ENCODE data around the gene DGUOK.

The DGUOK gene

GRCh38 chr2:73969356-73969755 lies 42.7 kb downstream of the DGUOK start:
- H3K18ac ChIP-seq (ENCODE audit: low read length): no peak overlapping the region
- no peak overlapping the region for H2BK12ac ChIP-seq (ENCODE audit: low read length)
- H3K27ac ChIP-seq (ENCODE audit: low read depth, low read length): no peak overlapping the region
- H3K4me2 ChIP-seq (ENCODE audit: low read length): no peak overlapping the region
- no peak overlapping the region for H4K91ac ChIP-seq (ENCODE audit: low read depth, low read length)
- H4K8ac ChIP-seq (ENCODE audit: low read depth, low read length): no peak overlapping the region
- H3K9me3 ChIP-seq (ENCODE audit: insufficient read depth, low read depth, low read length): no peaks in the 10 kb centered on the region
- H3K14ac ChIP-seq (ENCODE audit: low read length): no peak overlapping the region
- no peaks in the 10 kb centered on the region for H3K79me1 ChIP-seq (ENCODE audit: low read length)
- H2AK5ac ChIP-seq (ENCODE audit: low read length): no peak overlapping the region
- H3K23ac ChIP-seq (ENCODE audit: low read length): no peak overlapping the region
- H4K12ac ChIP-seq (ENCODE audit: low read depth, low read length): no peak overlapping the region
- H2BK5ac ChIP-seq (ENCODE audit: low read depth, low read length, poor library complexity): no peak overlapping the region
- WGBS (ENCODE audit: extremely low coverage, insufficient coverage, insufficient read length): no CpG with 5 or more reads among the region's 4 CpGs
- DNase-seq: no peak
- no peaks in the 10 kb centered on the region for H3K27me3 ChIP-seq (ENCODE audit: insufficient read depth, low read length)
- H2BK120ac ChIP-seq (ENCODE audit: insufficient read depth, low read length, poor library complexity): no peak overlapping the region
- no peaks in the 10 kb centered on the region for H3K36me3 ChIP-seq (ENCODE audit: control insufficient read depth in 1 of 2, insufficient read depth in 2 of 2, low read length in 2 of 2)
- H3K79me2 ChIP-seq (ENCODE audit: control insufficient read depth, insufficient read depth, low read length, poor library complexity): no peaks in the 10 kb centered on the region
- no peak overlapping the region for H3K4ac ChIP-seq (ENCODE audit: low read depth, low read length)
- no peak overlapping the region for H2AFZ ChIP-seq (ENCODE audit: insufficient read depth, low read length, poor library complexity)
- H3K9ac ChIP-seq (ENCODE audit: low read length): no peak overlapping the region
- H3K4me1 ChIP-seq (ENCODE audit: control insufficient read depth in 1 of 2, insufficient read depth in 2 of 2, low read length in 2 of 2): no peaks in the 10 kb centered on the region
- H3K4me3 ChIP-seq (ENCODE audit: low read depth, low read length): no peak overlapping the region

GRCh38 chr2:73970141-73970803 lies 43.6 kb downstream of the DGUOK start:
- H3K4me2 ChIP-seq (ENCODE audit: low read length): no peak overlapping the region
- no peak overlapping the region for H2AK5ac ChIP-seq (ENCODE audit: low read length)
- no peak for DNase-seq
- H3K4me1 ChIP-seq (ENCODE audit: control insufficient read depth in 1 of 2, insufficient read depth in 2 of 2, low read length in 2 of 2): no peaks in the 10 kb centered on the region
- no peak overlapping the region for H2BK120ac ChIP-seq (ENCODE audit: insufficient read depth, low read length, poor library complexity)
- no peak overlapping the region for H4K91ac ChIP-seq (ENCODE audit: low read depth, low read length)
- H3K79me1 ChIP-seq (ENCODE audit: low read length): no peaks in the 10 kb centered on the region
- H4K12ac ChIP-seq (ENCODE audit: low read depth, low read length): no peak overlapping the region
- WGBS (ENCODE audit: extremely low coverage, insufficient coverage, insufficient read length): no CpG with 5 or more reads among the region's 6 CpGs
- H3K27ac ChIP-seq (ENCODE audit: low read depth, low read length): no peak overlapping the region
- no peaks in the 10 kb centered on the region for H3K27me3 ChIP-seq (ENCODE audit: insufficient read depth, low read length)
- no peak overlapping the region for H4K8ac ChIP-seq (ENCODE audit: low read depth, low read length)
- no peak overlapping the region for H3K9ac ChIP-seq (ENCODE audit: low read length)
- H3K36me3 ChIP-seq (ENCODE audit: control insufficient read depth in 1 of 2, insufficient read depth in 2 of 2, low read length in 2 of 2): no peaks in the 10 kb centered on the region
- H3K23ac ChIP-seq (ENCODE audit: low read length): no peak overlapping the region
- H2BK12ac ChIP-seq (ENCODE audit: low read length): no peak overlapping the region
- no peak overlapping the region for H2BK5ac ChIP-seq (ENCODE audit: low read depth, low read length, poor library complexity)
- H3K79me2 ChIP-seq (ENCODE audit: control insufficient read depth, insufficient read depth, low read length, poor library complexity): no peaks in the 10 kb centered on the region
- H3K9me3 ChIP-seq (ENCODE audit: insufficient read depth, low read depth, low read length): no peaks in the 10 kb centered on the region
- H3K14ac ChIP-seq (ENCODE audit: low read length): no peak overlapping the region
- no peak overlapping the region for H3K4me3 ChIP-seq (ENCODE audit: low read depth, low read length)
- H3K4ac ChIP-seq (ENCODE audit: low read depth, low read length): no peak overlapping the region
- H3K18ac ChIP-seq (ENCODE audit: low read length): no peak overlapping the region
- no peak overlapping the region for H2AFZ ChIP-seq (ENCODE audit: insufficient read depth, low read length, poor library complexity)

GRCh38 chr2:73970850-73971471 lies 44.3 kb downstream of the DGUOK start:
- H3K9ac ChIP-seq (ENCODE audit: low read length): no peak overlapping the region
- H4K91ac ChIP-seq (ENCODE audit: low read depth, low read length): no peak overlapping the region
- H3K79me2 ChIP-seq (ENCODE audit: control insufficient read depth, insufficient read depth, low read length, poor library complexity): no peaks in the 10 kb centered on the region
- DNase-seq: no peak
- no peak overlapping the region for H2BK12ac ChIP-seq (ENCODE audit: low read length)
- H2AFZ ChIP-seq (ENCODE audit: insufficient read depth, low read length, poor library complexity): no peak overlapping the region
- no peak overlapping the region for H2BK5ac ChIP-seq (ENCODE audit: low read depth, low read length, poor library complexity)
- no peaks in the 10 kb centered on the region for H3K9me3 ChIP-seq (ENCODE audit: insufficient read depth, low read depth, low read length)
- H4K8ac ChIP-seq (ENCODE audit: low read depth, low read length): no peak overlapping the region
- H3K36me3 ChIP-seq (ENCODE audit: control insufficient read depth in 1 of 2, insufficient read depth in 2 of 2, low read length in 2 of 2): no peaks in the 10 kb centered on the region
- H4K12ac ChIP-seq (ENCODE audit: low read depth, low read length): no peak overlapping the region
- no peak overlapping the region for H3K18ac ChIP-seq (ENCODE audit: low read length)
- no peak overlapping the region for H3K4me3 ChIP-seq (ENCODE audit: low read depth, low read length)
- no peak overlapping the region for H3K4ac ChIP-seq (ENCODE audit: low read depth, low read length)
- no CpG with 5 or more reads among the region's 7 CpGs for WGBS (ENCODE audit: extremely low coverage, insufficient coverage, insufficient read length)
- H3K27me3 ChIP-seq (ENCODE audit: insufficient read depth, low read length): no peaks in the 10 kb centered on the region
- H3K79me1 ChIP-seq (ENCODE audit: low read length): no peaks in the 10 kb centered on the region
- H2BK120ac ChIP-seq (ENCODE audit: insufficient read depth, low read length, poor library complexity): no peak overlapping the region
- H3K27ac ChIP-seq (ENCODE audit: low read depth, low read length): no peak overlapping the region
- no peak overlapping the region for H3K4me2 ChIP-seq (ENCODE audit: low read length)
- H3K23ac ChIP-seq (ENCODE audit: low read length): no peak overlapping the region
- H2AK5ac ChIP-seq (ENCODE audit: low read length): no peak overlapping the region
- H3K4me1 ChIP-seq (ENCODE audit: control insufficient read depth in 1 of 2, insufficient read depth in 2 of 2, low read length in 2 of 2): no peaks in the 10 kb centered on the region
- H3K14ac ChIP-seq (ENCODE audit: low read length): no peak overlapping the region

GRCh38 chr2:73971722-73972121 lies 45.0 kb downstream of the DGUOK start:
- H2BK5ac ChIP-seq (ENCODE audit: low read depth, low read length, poor library complexity): no peak overlapping the region
- no peak overlapping the region for H3K9ac ChIP-seq (ENCODE audit: low read length)
- no peak overlapping the region for H2AK5ac ChIP-seq (ENCODE audit: low read length)
- no peaks in the 10 kb centered on the region for H3K79me1 ChIP-seq (ENCODE audit: low read length)
- no CpG with 5 or more reads among the region's 3 CpGs for WGBS (ENCODE audit: extremely low coverage, insufficient coverage, insufficient read length)
- no peaks in the 10 kb centered on the region for H3K79me2 ChIP-seq (ENCODE audit: control insufficient read depth, insufficient read depth, low read length, poor library complexity)
- no peak for DNase-seq
- no peaks in the 10 kb centered on the region for H3K4me1 ChIP-seq (ENCODE audit: control insufficient read depth in 1 of 2, insufficient read depth in 2 of 2, low read length in 2 of 2)
- no peak overlapping the region for H3K27ac ChIP-seq (ENCODE audit: low read depth, low read length)
- no peak overlapping the region for H3K14ac ChIP-seq (ENCODE audit: low read length)
- no peak overlapping the region for H3K4ac ChIP-seq (ENCODE audit: low read depth, low read length)
- no peak overlapping the region for H3K4me2 ChIP-seq (ENCODE audit: low read length)
- no peak overlapping the region for H2BK12ac ChIP-seq (ENCODE audit: low read length)
- no peak overlapping the region for H3K4me3 ChIP-seq (ENCODE audit: low read depth, low read length)
- no peaks in the 10 kb centered on the region for H3K36me3 ChIP-seq (ENCODE audit: control insufficient read depth in 1 of 2, insufficient read depth in 2 of 2, low read length in 2 of 2)
- H2AFZ ChIP-seq (ENCODE audit: insufficient read depth, low read length, poor library complexity): no peak overlapping the region
- H3K23ac ChIP-seq (ENCODE audit: low read length): no peak overlapping the region
- H4K91ac ChIP-seq (ENCODE audit: low read depth, low read length): no peak overlapping the region
- H4K12ac ChIP-seq (ENCODE audit: low read depth, low read length): no peak overlapping the region
- no peak overlapping the region for H2BK120ac ChIP-seq (ENCODE audit: insufficient read depth, low read length, poor library complexity)
- H4K8ac ChIP-seq (ENCODE audit: low read depth, low read length): no peak overlapping the region
- H3K18ac ChIP-seq (ENCODE audit: low read length): no peak overlapping the region
- no peaks in the 10 kb centered on the region for H3K9me3 ChIP-seq (ENCODE audit: insufficient read depth, low read depth, low read length)
- H3K27me3 ChIP-seq (ENCODE audit: insufficient read depth, low read length): no peaks in the 10 kb centered on the region
